ENCODE data around the gene ALDH9A1.

ALDH9A1 gene

DNA sequence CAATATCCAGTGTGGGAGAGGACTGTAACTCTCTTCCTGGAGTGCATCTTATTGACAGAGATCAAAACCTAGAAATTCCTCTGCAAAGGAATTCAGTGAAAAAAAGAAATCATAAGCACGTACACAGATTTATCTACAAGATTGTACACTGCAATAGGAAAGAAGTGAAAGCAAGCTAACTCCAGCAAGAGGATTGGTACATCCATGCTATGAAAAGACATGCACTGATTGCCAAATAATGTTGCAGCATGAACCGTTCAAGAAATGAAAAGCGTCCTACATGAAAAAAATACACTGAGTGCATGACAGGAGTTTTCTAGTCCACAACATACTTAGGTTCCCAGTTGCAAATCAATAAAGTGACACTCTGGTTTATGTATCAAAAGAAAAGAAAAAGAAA lies 69.2 kb downstream of the ALDH9A1 start:
- Histone ChIP-seq H3K36me3 (ENCODE audit: control insufficient read depth, insufficient read depth, low read length) (no peaks in the 10 kb centered on the region), H3K4me1 (ENCODE audit: control insufficient read depth, insufficient read depth, low read length) (peaks cover 3% of the 10 kb centered on the region), H3K4me3 (ENCODE audit: low read length) (no peak overlapping the region), H3K9me3 (ENCODE audit: control insufficient read depth, low read length) (no peaks in the 10 kb centered on the region), H3K9ac (ENCODE audit: low read length) (no peak overlapping the region), H3K27me3 (ENCODE audit: control insufficient read depth, insufficient read depth, low read length) (no peaks in the 10 kb centered on the region)

GRCh38 chr1:165628147-165628822 lies 70.1 kb downstream of the ALDH9A1 start:
- no peaks in the 10 kb centered on the region for H3K4me1 ChIP-seq (ENCODE audit: control insufficient read depth, insufficient read depth, low read length)
- no peak overlapping the region for H3K4me3 ChIP-seq (ENCODE audit: low read length)
- no peaks in the 10 kb centered on the region for H3K9me3 ChIP-seq (ENCODE audit: control insufficient read depth, low read length)
- H3K36me3 ChIP-seq (ENCODE audit: control insufficient read depth, insufficient read depth, low read length), result no peaks in the 10 kb centered on the region
- no peaks in the 10 kb centered on the region for H3K27me3 ChIP-seq (ENCODE audit: control insufficient read depth, insufficient read depth, low read length)
- no peak overlapping the region for H3K9ac ChIP-seq (ENCODE audit: low read length)

DNA sequence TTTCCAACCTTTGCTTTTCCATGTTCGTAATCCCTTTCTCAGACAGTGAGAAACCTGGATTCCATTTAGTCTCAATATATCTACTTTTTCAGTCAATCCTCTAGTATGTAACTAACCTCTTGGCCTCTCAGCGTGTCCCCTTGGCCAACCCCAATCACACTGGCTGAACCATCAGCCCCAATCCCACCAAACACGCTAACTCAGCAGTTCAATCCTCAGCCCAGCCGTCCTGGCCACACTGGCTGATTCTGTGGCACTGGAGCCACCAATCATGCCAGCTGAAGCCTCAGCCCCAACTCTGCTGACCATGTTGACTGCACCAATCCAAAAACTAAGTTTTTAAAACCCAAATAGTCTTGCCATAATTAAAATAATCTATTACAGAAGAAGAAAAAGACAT lies 73.9 kb downstream of the ALDH9A1 start:
- H3K9me3 ChIP-seq (ENCODE audit: control insufficient read depth, low read length), result no peaks in the 10 kb centered on the region
- H3K9ac ChIP-seq (ENCODE audit: low read length), result no peak overlapping the region
- H3K4me3 ChIP-seq (ENCODE audit: low read length), result no peak overlapping the region
- no peaks in the 10 kb centered on the region for H3K27me3 ChIP-seq (ENCODE audit: control insufficient read depth, insufficient read depth, low read length)
- H3K36me3 ChIP-seq (ENCODE audit: control insufficient read depth, insufficient read depth, low read length), result no peaks in the 10 kb centered on the region
- no peaks in the 10 kb centered on the region for H3K4me1 ChIP-seq (ENCODE audit: control insufficient read depth, insufficient read depth, low read length)

DNA sequence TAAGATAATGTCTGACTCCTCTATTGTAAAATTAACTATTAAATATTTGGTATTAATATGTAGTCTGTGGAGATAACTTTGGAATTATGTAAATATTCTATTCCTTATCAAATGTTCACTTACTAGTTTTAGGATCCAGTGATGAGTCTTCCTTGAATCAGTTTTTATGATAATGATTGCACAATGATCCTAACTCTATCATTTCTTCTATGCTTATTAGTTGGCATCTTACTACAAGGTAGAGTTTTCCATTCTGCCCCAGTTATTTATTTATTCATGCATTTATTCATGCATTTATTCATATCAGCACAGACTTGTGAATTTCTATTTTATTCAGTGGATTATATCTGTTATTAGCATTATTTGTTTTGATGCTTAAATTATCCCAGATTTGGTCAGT lies 74.7 kb downstream of the ALDH9A1 start:
- Histone ChIP-seq H3K9me3 (ENCODE audit: control insufficient read depth, low read length) (no peaks in the 10 kb centered on the region), H3K27me3 (ENCODE audit: control insufficient read depth, insufficient read depth, low read length) (no peaks in the 10 kb centered on the region), H3K36me3 (ENCODE audit: control insufficient read depth, insufficient read depth, low read length) (no peaks in the 10 kb centered on the region), H3K4me1 (ENCODE audit: control insufficient read depth, insufficient read depth, low read length) (no peaks in the 10 kb centered on the region), H3K4me3 (ENCODE audit: low read length) (no peak overlapping the region), H3K9ac (ENCODE audit: low read length) (no peak overlapping the region)

GRCh38 chr1:165619647-165620151 lies 78.7 kb downstream of the ALDH9A1 start:
- Histone ChIP-seq H3K4me1 (ENCODE audit: control insufficient read depth, insufficient read depth, low read length) (peaks cover 14% of the 10 kb centered on the region), H3K27me3 (ENCODE audit: control insufficient read depth, insufficient read depth, low read length) (no peaks in the 10 kb centered on the region), H3K9ac (ENCODE audit: low read length) (no peak overlapping the region), H3K36me3 (ENCODE audit: control insufficient read depth, insufficient read depth, low read length) (no peaks in the 10 kb centered on the region), H3K9me3 (ENCODE audit: control insufficient read depth, low read length) (no peaks in the 10 kb centered on the region), H3K4me3 (ENCODE audit: low read length) (no peak overlapping the region)

GRCh38 chr1:165616987-165617546 lies 81.3 kb downstream of the ALDH9A1 start:
- H3K4me1 ChIP-seq (ENCODE audit: control insufficient read depth, insufficient read depth, low read length), result peaks cover 14% of the 10 kb centered on the region
- no peak overlapping the region for H3K4me3 ChIP-seq (ENCODE audit: low read length)
- H3K27me3 ChIP-seq (ENCODE audit: control insufficient read depth, insufficient read depth, low read length), result no peaks in the 10 kb centered on the region

DNA sequence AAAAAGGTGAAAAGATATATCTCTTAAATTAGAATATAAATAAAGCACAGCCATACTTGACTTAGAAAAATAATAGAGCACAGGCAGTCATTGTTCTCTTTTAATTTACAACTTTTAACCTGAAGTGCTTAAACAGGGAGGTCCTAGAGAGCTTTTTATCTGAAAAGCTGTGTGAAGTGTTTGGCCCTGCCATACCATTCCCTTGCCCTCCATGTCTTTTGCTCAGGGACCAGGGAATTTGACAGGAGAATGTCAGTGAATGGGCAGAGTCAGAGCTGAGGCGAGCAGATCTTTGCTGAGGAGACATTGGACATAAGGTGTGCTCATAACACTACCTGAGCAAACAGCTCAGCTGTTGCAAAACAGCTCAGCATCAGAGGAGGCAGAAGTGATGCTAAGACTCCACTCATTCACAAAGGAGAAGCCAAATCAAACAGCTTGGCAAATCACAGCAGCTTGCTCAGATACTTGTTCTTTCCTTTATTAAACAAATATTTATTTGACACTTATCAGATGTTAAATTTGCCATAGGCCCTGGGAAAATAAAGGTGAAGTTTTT lies 82.2 kb downstream of the ALDH9A1 start:
- H3K4me3 ChIP-seq (ENCODE audit: low read length), result no peak overlapping the region
- H3K9me3 ChIP-seq (ENCODE audit: control insufficient read depth, low read length), result no peaks in the 10 kb centered on the region
- H3K27me3 ChIP-seq (ENCODE audit: control insufficient read depth, insufficient read depth, low read length), result no peaks in the 10 kb centered on the region
- peaks cover 14% of the 10 kb centered on the region for H3K4me1 ChIP-seq (ENCODE audit: control insufficient read depth, insufficient read depth, low read length)
- H3K9ac ChIP-seq (ENCODE audit: low read length), result no peak overlapping the region
- H3K36me3 ChIP-seq (ENCODE audit: control insufficient read depth, insufficient read depth, low read length), result no peaks in the 10 kb centered on the region

More at GRCh38 chr1:165616987-165617546, 81.3 kb downstream of the ALDH9A1 start:
- Histone ChIP-seq H3K36me3 (ENCODE audit: control insufficient read depth, insufficient read depth, low read length) (no peaks in the 10 kb centered on the region), H3K9ac (ENCODE audit: low read length) (no peak overlapping the region), H3K9me3 (ENCODE audit: control insufficient read depth, low read length) (no peaks in the 10 kb centered on the region)
